Mucosa of gallbladder (tissue), 1 donor: ENCODE measurements around the gene CLIC5. TPM values are rescaled to one million over a fixed set of nuclear protein-coding genes. Genes with fewer than 3 reads are reported as not detected.

Experiments used
- DNase-seq: peaks from one replicate; pipeline ENCODE4 v3.0.0-alpha.2; 2020; ENCODE audit warnings: low spot score
- total RNA-seq: library from RNA; stranded (reverse); gene quantifications from one replicate; pipeline ENCODE4 v1.2.1, GENCODE V29; 2021
- donor health status: DM: no; HTN: no; CAD: no.

The CLIC5 gene
- total RNA-seq, 1 donor from 2014 or later, result 27.6 TPM

GRCh38 chr6:45843848-45844521 is 171.7 kb downstream of the CLIC5 start:
- no peak for DNase-seq

- DNase-seq, result no peak
Measured at GRCh38 chr6:45841062-45841461, 174.6 kb downstream of the CLIC5 start.

GRCh38 chr6:45838996-45839395 is 176.7 kb downstream of the CLIC5 start:
- DNase-seq, result no peak

GRCh38 chr6:45838451-45838850 is 177.2 kb downstream of the CLIC5 start:
- no peak for DNase-seq

- no peak for DNase-seq
Measured at GRCh38 chr6:45837541-45838200, 178.0 kb downstream of the CLIC5 start.

- DNase-seq, result no peak
Measured at GRCh38 chr6:45836984-45837383, 178.7 kb downstream of the CLIC5 start.

GRCh38 chr6:45836438-45836824 is 179.2 kb downstream of the CLIC5 start:
- DNase-seq, result no peak

GRCh38 chr6:45835721-45836437 is 179.8 kb downstream of the CLIC5 start:
- no peak for DNase-seq

- DNase-seq, result no peak
Measured at GRCh38 chr6:45832063-45832462, 183.6 kb downstream of the CLIC5 start.

Other genes with a start within 250 kb of the CLIC5 start
- gene ENPP4, start 114.1 kb upstream of the CLIC5 start, total RNA-seq, result 18.0 TPM
- 21.5 TPM for gene ENPP5, start 155.1 kb upstream of the CLIC5 start, total RNA-seq